WI38 (cell line): ENCODE data around the gene C6orf89.

ENCODE experiments used
- H3K4me3 ChIP-seq: 2 replicates; pipeline ENCODE4 v1.5.1; 2011; ENCODE audit warnings: low read depth, mild to moderate bottlenecking, control low read depth, low read length
- CTCF ChIP-seq: IDR thresholded peaks from 2 replicates; pipeline ENCODE4 v1.5.1; 2012; ENCODE audit warnings: low read depth, mild to moderate bottlenecking, control low read depth, low read length

Gene C6orf89

GRCh38 chr6:36916126-36916525 is 30.4 kb downstream of the C6orf89 start:
- H3K4me3 ChIP-seq, result no peak overlapping the region
- TF ChIP-seq CTCF, result no peak

- no peak overlapping the region for H3K4me3 ChIP-seq
- no peak for TF ChIP-seq CTCF
Measured at GRCh38 chr6:36917541-36918193, 31.9 kb downstream of the C6orf89 start.

GRCh38 chr6:36920049-36920448 is 34.3 kb downstream of the C6orf89 start:
- no peak for TF ChIP-seq CTCF
- H3K4me3 ChIP-seq, result no peak overlapping the region

GRCh38 chr6:36920546-36920945 is 34.8 kb downstream of the C6orf89 start:
- H3K4me3 ChIP-seq, result no peak overlapping the region
- TF ChIP-seq CTCF, result no peak

GRCh38 chr6:36924131-36924530 is 38.4 kb downstream of the C6orf89 start:
- no peak for TF ChIP-seq CTCF
- no peak overlapping the region for H3K4me3 ChIP-seq

- H3K4me3 ChIP-seq, result no peak overlapping the region
- no peak for TF ChIP-seq CTCF
Measured at GRCh38 chr6:36924778-36925374, 39.1 kb downstream of the C6orf89 start.

GRCh38 chr6:36925809-36926208 is 40.1 kb downstream of the C6orf89 start:
- H3K4me3 ChIP-seq, result no peak overlapping the region
- no peak for TF ChIP-seq CTCF
